Skeletal muscle tissue (tissue), 4 donors: ENCODE data around the gene TXNL4B. TPM values are rescaled to one million over a fixed set of nuclear protein-coding genes. Genes with fewer than 3 reads are reported as not detected.
"Not testable (repeated sequence)": the region's sequence is repeated elsewhere in the genome, so short reads cannot be mapped to it uniquely, and the experiment has no call there.

Experiments
- H3K27ac ChIP-seq: one replicate; pipeline ENCODE4 v1.7.0; 2013; ENCODE audit warnings: mild to moderate bottlenecking, low read depth, low read length, inconsistent platforms
- H3K27me3 ChIP-seq, 3 donors: one replicate each; pipeline ENCODE4 v1.7.0; 2013; ENCODE audit warnings: low read length in 3 of 3; ENCODE audit not compliant: control insufficient read depth in 3 of 3, insufficient read depth in 3 of 3
- H3K36me3 ChIP-seq, 3 donors: one replicate each; pipeline ENCODE4 v1.7.0; 2013; ENCODE audit warnings: low read length in 3 of 3; ENCODE audit not compliant: control insufficient read depth in 3 of 3, insufficient read depth in 3 of 3
- H3K4me1 ChIP-seq, 3 donors: one replicate each; pipeline ENCODE4 v1.7.0; 2013; ENCODE audit warnings: low read length in 3 of 3, mild to moderate bottlenecking in 3 of 3; ENCODE audit not compliant: control insufficient read depth in 3 of 3, insufficient read depth in 3 of 3
- H3K4me3 ChIP-seq, 3 donors: one replicate each; pipeline ENCODE4 v1.7.0; 2013; ENCODE audit warnings: low read length in 3 of 3
- H3K9ac ChIP-seq, 3 donors: one replicate each; pipeline ENCODE4 v1.7.0; 2013; ENCODE audit warnings: low read length in 3 of 3, mild to moderate bottlenecking in 3 of 3, moderate library complexity in 2 of 3, low read depth in 1 of 3
- H3K9me3 ChIP-seq, 3 donors: one replicate each; pipeline ENCODE4 v1.7.0; 2013; ENCODE audit warnings: low read length in 3 of 3; ENCODE audit not compliant: control insufficient read depth in 3 of 3
- total RNA-seq: library from RNA; depleted of rRNA; stranded (reverse); fragments of >200 nt; gene quantifications from one replicate; pipeline ENCODE4 v1.2.3, GENCODE V29; 2014
- donor health status: Osteomylitis.

TXNL4B gene
- total RNA-seq, 1 donor from 2014 or later = 9.9 TPM

- H3K9me3 ChIP-seq, H3K27me3 ChIP-seq, H3K9ac ChIP-seq, H3K27ac ChIP-seq, H3K4me3 ChIP-seq, H3K36me3 ChIP-seq: not testable (repeated sequence)
- H3K4me1 ChIP-seq = peaks cover 12 to 18% (median 15%) of the 10 kb centered on the region in 3 donors
Observed at GRCh38 chr16:72076991-72077706, 16.3 kb downstream of the TXNL4B start.

GRCh38 chr16:72075067-72075466, 18.4 kb downstream of the TXNL4B start:
- H3K4me3 ChIP-seq, H3K9ac ChIP-seq, H3K27ac ChIP-seq, H3K36me3 ChIP-seq, H3K9me3 ChIP-seq, H3K27me3 ChIP-seq: not testable (repeated sequence)
- H3K4me1 ChIP-seq = peaks cover 12 to 18% (median 15%) of the 10 kb centered on the region in 3 donors

DNA sequence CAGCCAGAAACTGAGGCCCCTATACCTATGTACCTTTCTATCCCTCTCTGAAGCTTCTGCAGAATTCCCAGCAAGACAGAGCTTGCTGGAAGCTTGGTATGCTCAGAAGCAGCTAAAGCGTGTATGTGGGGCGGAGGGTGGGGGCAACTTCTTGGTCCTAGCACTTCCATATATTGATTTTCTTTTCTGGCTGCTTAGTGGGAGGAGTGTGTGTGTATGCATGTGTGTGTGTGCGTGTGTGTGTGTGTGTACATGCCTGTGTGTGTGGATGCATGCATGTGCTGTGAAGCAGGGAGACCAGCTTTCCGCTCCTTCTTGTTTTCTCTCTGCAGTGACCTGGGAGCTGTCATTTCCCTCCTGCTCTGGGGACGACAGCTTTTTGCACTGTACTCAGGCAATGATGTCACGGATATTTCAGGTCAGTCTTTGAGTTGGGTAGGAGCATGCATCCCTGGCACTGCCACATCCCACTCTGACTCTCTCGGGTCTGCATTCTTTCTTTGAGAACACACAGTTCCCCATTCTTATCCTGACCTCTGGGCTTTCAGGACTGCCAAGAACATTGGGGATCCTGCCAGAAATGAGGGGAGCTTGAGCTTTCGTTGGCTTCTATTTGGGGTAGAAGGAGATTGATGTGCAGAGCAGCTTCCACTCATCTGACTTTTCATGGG, 19.7 kb downstream of the TXNL4B start:
- Histone ChIP-seq H3K36me3 (no peaks in the 10 kb centered on the region), H3K27me3 (no peaks in the 10 kb centered on the region), H3K9me3 (no peaks in the 10 kb centered on the region), H3K4me1 (peaks cover 12 to 18% (median 15%) of the 10 kb centered on the region in 3 donors), H3K4me3 (peak overlapping the region in 1 of 3 donors; percentile 4), H3K9ac (no peak overlapping the region), H3K27ac (no peak overlapping the region)

DNA sequence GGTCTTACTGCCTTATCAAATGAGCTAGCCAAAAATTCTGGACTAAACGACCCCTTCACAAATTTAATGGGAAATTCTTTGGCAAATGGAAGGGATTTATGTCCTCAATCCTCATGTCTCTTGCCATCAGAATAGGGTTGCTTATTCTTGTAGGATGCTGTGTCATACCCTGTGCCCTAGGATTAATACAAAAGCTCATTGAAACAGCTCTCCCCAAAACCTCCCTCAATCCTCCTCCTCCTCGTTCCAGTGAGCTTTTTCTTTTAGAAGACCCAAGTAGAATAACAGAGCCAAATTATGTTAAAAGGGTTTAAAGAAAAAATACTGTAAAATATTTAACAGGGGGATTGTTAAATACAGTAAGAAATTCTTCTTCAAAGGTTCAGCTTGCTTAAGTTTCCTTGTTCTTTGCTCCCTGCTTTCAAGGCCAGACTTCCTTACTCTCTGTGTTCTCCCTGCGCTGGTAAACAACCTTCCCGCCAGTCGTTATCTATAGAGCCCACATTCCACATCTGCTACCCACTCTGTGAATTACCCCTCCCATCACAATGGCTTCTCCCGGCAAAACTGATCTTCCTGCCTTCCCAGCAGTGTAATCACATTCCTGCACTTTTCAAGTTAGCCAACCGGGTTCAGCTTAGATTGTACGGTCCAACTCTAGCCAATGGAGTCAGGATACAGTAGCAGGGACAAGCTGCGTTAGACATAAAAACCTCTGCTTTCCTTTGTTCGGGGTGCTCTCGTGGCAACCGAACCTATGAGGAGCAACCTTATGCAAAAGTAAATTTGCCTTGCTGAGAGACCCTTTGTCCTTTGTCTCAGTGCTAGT, 20.7 kb downstream of the TXNL4B start:
- Histone ChIP-seq H3K27ac (no peak overlapping the region), H3K4me3 (no peak overlapping the region), H3K4me1 (peaks cover 12 to 18% (median 15%) of the 10 kb centered on the region in 3 donors), H3K36me3 (no peaks in the 10 kb centered on the region), H3K27me3 (no peaks in the 10 kb centered on the region), H3K9ac (no peak overlapping the region), H3K9me3 (no peaks in the 10 kb centered on the region)

GRCh38 chr16:72068930-72069329, 24.5 kb downstream of the TXNL4B start:
- H3K9me3 ChIP-seq = no peaks in the 10 kb centered on the region
- H3K27ac ChIP-seq = no peak overlapping the region
- no peaks in the 10 kb centered on the region for H3K36me3 ChIP-seq

DNA sequence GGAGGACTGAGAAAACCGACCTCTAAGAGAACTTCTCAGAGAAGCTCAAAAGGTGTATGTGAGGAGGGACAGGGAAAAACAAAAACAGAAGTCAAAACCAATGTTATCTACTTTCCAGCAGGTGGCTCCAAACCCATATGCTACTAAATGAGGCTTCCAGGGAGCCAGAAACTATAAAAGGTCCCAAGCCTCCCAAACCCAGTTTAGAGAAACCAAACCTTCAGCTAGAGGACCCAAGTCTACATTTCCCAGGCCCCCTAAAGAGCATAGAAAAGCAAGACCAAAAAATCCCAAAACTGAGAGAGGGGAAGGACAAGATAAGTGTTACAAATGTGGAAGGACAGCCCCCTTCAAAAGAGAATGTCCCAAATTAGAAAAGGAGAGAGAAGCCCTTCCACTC, 26.7 kb downstream of the TXNL4B start:
- Histone ChIP-seq H3K27ac (no peak overlapping the region), H3K27me3 (no peaks in the 10 kb centered on the region), H3K36me3 (no peaks in the 10 kb centered on the region), H3K9ac (no peak overlapping the region), H3K4me1 (no peaks in the 10 kb centered on the region), H3K4me3 (no peak overlapping the region), H3K9me3 (no peaks in the 10 kb centered on the region)

More at GRCh38 chr16:72068930-72069329, 24.5 kb downstream of the TXNL4B start:
- Histone ChIP-seq H3K4me1 (peaks cover 9 to 13% (median 11%) of the 10 kb centered on the region in 3 donors), H3K27me3 (no peaks in the 10 kb centered on the region), H3K4me3 (no peak overlapping the region), H3K9ac (no peak overlapping the region)

- H3K9me3 ChIP-seq = no peaks in the 10 kb centered on the region
- H3K4me1 ChIP-seq = peaks cover 0 to 6% (median 5%) of the 10 kb centered on the region in 3 donors
- H3K9ac ChIP-seq = no peak overlapping the region
- H3K27me3 ChIP-seq = no peaks in the 10 kb centered on the region
- no peaks in the 10 kb centered on the region for H3K36me3 ChIP-seq
- H3K27ac ChIP-seq = no peak overlapping the region
- H3K4me3 ChIP-seq = no peak overlapping the region
Observed at GRCh38 chr16:72064361-72064894, 29.0 kb downstream of the TXNL4B start.

DNA sequence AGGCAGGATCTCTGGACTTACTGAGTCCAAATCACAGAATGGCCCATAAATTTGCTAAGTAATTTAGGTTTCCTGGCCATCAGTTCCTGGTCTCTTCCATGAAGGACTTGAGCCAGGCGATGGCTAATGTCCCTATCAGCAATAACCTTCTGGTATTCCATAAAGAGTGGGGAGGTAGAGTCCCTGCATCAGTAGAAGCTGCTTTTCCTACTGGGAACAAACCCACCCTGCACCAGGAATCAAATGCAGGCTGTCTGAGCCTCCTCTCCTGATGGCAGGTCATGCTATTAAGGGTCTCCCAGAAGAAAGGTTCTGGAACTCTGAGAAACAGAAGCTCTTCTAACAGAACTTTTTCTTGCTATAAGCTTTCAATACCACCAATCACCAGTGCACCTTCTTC, 31.9 kb downstream of the TXNL4B start:
- no peak overlapping the region for H3K27ac ChIP-seq
- H3K27me3 ChIP-seq = no peaks in the 10 kb centered on the region
- H3K36me3 ChIP-seq = no peaks in the 10 kb centered on the region
- H3K4me3 ChIP-seq = no peak overlapping the region
- peaks cover 0 to 6% (median 5%) of the 10 kb centered on the region in 3 donors for H3K4me1 ChIP-seq
- no peaks in the 10 kb centered on the region for H3K9me3 ChIP-seq
- no peak overlapping the region for H3K9ac ChIP-seq

GRCh38 chr16:72060405-72060804, 33.0 kb downstream of the TXNL4B start:
- Histone ChIP-seq H3K9ac (no peak overlapping the region), H3K4me3 (no peak overlapping the region), H3K9me3 (no peaks in the 10 kb centered on the region), H3K4me1 (peaks cover 0 to 6% (median 5%) of the 10 kb centered on the region in 3 donors), H3K36me3 (no peaks in the 10 kb centered on the region), H3K27me3 (no peaks in the 10 kb centered on the region), H3K27ac (no peak overlapping the region)
